HepG2 (cell line): Measurements from ENCODE around the gene UBE2D4. TPM values are rescaled to one million over a fixed set of nuclear protein-coding genes. Genes with fewer than 3 reads are reported as not detected.
A peak's percentile ranks its signal among the peaks of the same experiment; 100 is the strongest.

Experiments
- FOSL1 ChIP-seq: sonication (generic); formaldehyde crosslinking; IDR thresholded peaks from 2 replicates; pipeline ENCODE4 v1.9.0; 2021; ENCODE audit warnings: missing genetic modification reagents, borderline replicate concordance
- GLI4 ChIP-seq: sonication (generic); formaldehyde crosslinking; IDR thresholded peaks from 2 replicates; pipeline ENCODE4 v1.5.1; 2020; ENCODE audit warnings: missing genetic modification reagents, mild to moderate bottlenecking, moderate library complexity, borderline replicate concordance
- GPBP1L1 ChIP-seq: sonication (generic); formaldehyde crosslinking; IDR thresholded peaks from 2 replicates; pipeline ENCODE4 v1.5.0; 2020; ENCODE audit warnings: mild to moderate bottlenecking, missing genetic modification reagents
- MIER2 ChIP-seq: IDR thresholded peaks from 2 replicates; pipeline ENCODE4 v1.6.1; 2016; ENCODE audit warnings: missing biosample characterization, missing genetic modification reagents
- MTF1 ChIP-seq: sonication (generic); formaldehyde crosslinking; IDR thresholded peaks from 2 replicates; pipeline ENCODE4 v1.5.0; 2020; ENCODE audit warnings: missing genetic modification reagents
- RAD21 ChIP-seq: fragments of 450-650 bp; formaldehyde crosslinking; IDR thresholded peaks from 2 replicates; pipeline ENCODE4 v1.5.0; 2020; ENCODE audit warnings: mild to moderate bottlenecking
- SATB2 ChIP-seq: sonication (generic); formaldehyde crosslinking; IDR thresholded peaks from 2 replicates; pipeline ENCODE4 v1.5.0; 2020; ENCODE audit warnings: missing genetic modification reagents
- ZEB1 ChIP-seq: IDR thresholded peaks from 2 replicates; pipeline ENCODE4 v1.6.1; 2012; ENCODE audit warnings: mild to moderate bottlenecking, low read depth, inconsistent platforms; ENCODE audit not compliant: insufficient replicate concordance
- ZNF274 ChIP-seq: sonication (generic); formaldehyde crosslinking; IDR thresholded peaks from 2 replicates; pipeline ENCODE4 v1.5.1; 2020; ENCODE audit warnings: mild to moderate bottlenecking, missing genetic modification reagents
- ZNF614 ChIP-seq: IDR thresholded peaks from 2 replicates; pipeline ENCODE4 v1.6.1; 2018; ENCODE audit warnings: missing biosample characterization, missing genetic modification reagents, inconsistent platforms, borderline replicate concordance
- ZNF782 ChIP-seq: sonication (generic); formaldehyde crosslinking; IDR thresholded peaks from 2 replicates; pipeline ENCODE4 v1.4.0; 2020; ENCODE audit warnings: missing genetic modification reagents, mild to moderate bottlenecking, borderline replicate concordance
- ZNF784 ChIP-seq: sonication (generic); formaldehyde crosslinking; IDR thresholded peaks from 2 replicates; pipeline ENCODE4 v1.5.1; 2020; ENCODE audit warnings: missing genetic modification reagents, mild to moderate bottlenecking, borderline replicate concordance
- ZNF800 ChIP-seq: sonication (generic); formaldehyde crosslinking; IDR thresholded peaks from 2 replicates; pipeline ENCODE4 v1.4.0; 2020; ENCODE audit warnings: missing genetic modification reagents
- ZNF878 ChIP-seq: sonication (generic); formaldehyde crosslinking; IDR thresholded peaks from 2 replicates; pipeline ENCODE4 v1.8.1; 2023; ENCODE audit warnings: mild to moderate bottlenecking, missing genetic modification reagents, moderate library complexity
- ZSCAN20 ChIP-seq: sonication (generic); formaldehyde crosslinking; IDR thresholded peaks from 2 replicates; pipeline ENCODE4 v1.4.0; 2020; ENCODE audit warnings: missing genetic modification reagents, mild to moderate bottlenecking, borderline replicate concordance
- polyA plus RNA-seq, 8 experiments: library from polyadenylated mRNA; depleted of rRNA in 3 of 8; stranded (reverse) in 7 of 8; unstranded in 1 of 8; fragments of >200 nt; fragmentation: Illumina TruSeq in 4 of 8; extraction: Trizol in 4 of 8; gene quantifications; 2 replicates each; pipeline versions ENCODE4 v1.2.1 to v1.2.3, GENCODE V29; 2011 to 2016; ENCODE audit warnings: low read depth in 4 of 8, missing spikeins in 1 of 8, mixed read lengths in 1 of 8; ENCODE audit not compliant: insufficient read depth in 1 of 8
- total RNA-seq, 5 experiments: library from RNA; depleted of rRNA; stranded (reverse); fragments of >200 nt; fragmentation: Illumina TruSeq; extraction: Trizol; gene quantifications; 2 replicates each; pipeline ENCODE4 v1.2.3, GENCODE V29; 2016; ENCODE audit warnings: low read depth in 1 of 5
- TF ChIP-seq, protein P1 (sequence below): sonication (generic); formaldehyde crosslinking; IDR thresholded peaks from 2 replicates; pipeline ENCODE4 v1.4.0; 2020; ENCODE audit warnings: missing genetic modification reagents, borderline replicate concordance
- TF ChIP-seq, protein P2 (sequence below): fragments of 450-650 bp; IDR thresholded peaks from 2 replicates; pipeline ENCODE4 v1.6.1; 2016
- TF ChIP-seq, protein P3 (sequence below): sonication (generic); formaldehyde crosslinking; IDR thresholded peaks from 2 replicates; pipeline ENCODE4 v1.4.0; 2020; ENCODE audit warnings: missing genetic modification reagents, mild to moderate bottlenecking, borderline replicate concordance
- TF ChIP-seq, protein P4 (sequence below): sonication (generic); formaldehyde crosslinking; IDR thresholded peaks from 2 replicates; pipeline ENCODE4 v1.4.0; 2020; ENCODE audit warnings: mild to moderate bottlenecking, missing genetic modification reagents

Gene UBE2D4
- total and polyA plus RNA-seq, 2 of the 13 experiments (the other 11 are each of a cell fraction or from before 2014, with no cell fraction given) = 9.9 to 16.0 TPM

DNA sequence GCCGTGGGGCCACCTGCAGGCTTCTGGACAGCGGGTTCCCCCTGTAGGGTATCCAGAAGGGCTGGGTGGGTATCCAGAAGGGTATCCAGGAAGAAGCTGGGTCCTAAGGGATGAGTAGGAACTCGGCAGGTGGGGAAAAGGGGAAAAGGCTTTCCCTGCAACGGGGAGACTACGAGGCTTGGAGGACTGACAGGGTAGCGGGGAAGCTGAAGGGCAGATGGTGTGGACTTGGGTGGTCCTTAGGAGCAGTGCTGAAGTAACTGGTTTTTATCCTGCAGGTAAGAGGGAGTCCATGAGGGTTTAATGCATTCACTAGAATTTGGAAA lies 525 bp downstream of the UBE2D4 start (continued):
- TF ChIP-seq, protein P1, sequence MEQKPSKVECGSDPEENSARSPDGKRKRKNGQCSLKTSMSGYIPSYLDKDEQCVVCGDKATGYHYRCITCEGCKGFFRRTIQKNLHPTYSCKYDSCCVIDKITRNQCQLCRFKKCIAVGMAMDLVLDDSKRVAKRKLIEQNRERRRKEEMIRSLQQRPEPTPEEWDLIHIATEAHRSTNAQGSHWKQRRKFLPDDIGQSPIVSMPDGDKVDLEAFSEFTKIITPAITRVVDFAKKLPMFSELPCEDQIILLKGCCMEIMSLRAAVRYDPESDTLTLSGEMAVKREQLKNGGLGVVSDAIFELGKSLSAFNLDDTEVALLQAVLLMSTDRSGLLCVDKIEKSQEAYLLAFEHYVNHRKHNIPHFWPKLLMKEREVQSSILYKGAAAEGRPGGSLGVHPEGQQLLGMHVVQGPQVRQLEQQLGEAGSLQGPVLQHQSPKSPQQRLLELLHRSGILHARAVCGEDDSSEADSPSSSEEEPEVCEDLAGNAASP = no peak
- TF ChIP-seq ZNF878 (CRISPR knock-in tag) (no peak), GPBP1L1 (CRISPR knock-in tag) (no peak), ZSCAN20 (CRISPR knock-in tag) (peak; percentile 33; the same call in 1 of the 2 replicates), RAD21 (CRISPR knock-in tag) (no peak), ZNF614 (CRISPR knock-in tag) (no peak), ZNF784 (CRISPR knock-in tag) (no peak), MTF1 (CRISPR knock-in tag) (0 out of 2 replicates have a peak, but pooled peaks have one; percentile 2), FOSL1 (CRISPR knock-in tag) (no peak), ZEB1 (no peak), MIER2 (CRISPR knock-in tag) (no peak), SATB2 (no peak), GLI4 (CRISPR knock-in tag) (no peak), ZNF782 (CRISPR knock-in tag) (no peak), ZNF800 (CRISPR knock-in tag) (no peak), ZNF274 (CRISPR knock-in tag) (no peak)
- TF ChIP-seq, protein P2, sequence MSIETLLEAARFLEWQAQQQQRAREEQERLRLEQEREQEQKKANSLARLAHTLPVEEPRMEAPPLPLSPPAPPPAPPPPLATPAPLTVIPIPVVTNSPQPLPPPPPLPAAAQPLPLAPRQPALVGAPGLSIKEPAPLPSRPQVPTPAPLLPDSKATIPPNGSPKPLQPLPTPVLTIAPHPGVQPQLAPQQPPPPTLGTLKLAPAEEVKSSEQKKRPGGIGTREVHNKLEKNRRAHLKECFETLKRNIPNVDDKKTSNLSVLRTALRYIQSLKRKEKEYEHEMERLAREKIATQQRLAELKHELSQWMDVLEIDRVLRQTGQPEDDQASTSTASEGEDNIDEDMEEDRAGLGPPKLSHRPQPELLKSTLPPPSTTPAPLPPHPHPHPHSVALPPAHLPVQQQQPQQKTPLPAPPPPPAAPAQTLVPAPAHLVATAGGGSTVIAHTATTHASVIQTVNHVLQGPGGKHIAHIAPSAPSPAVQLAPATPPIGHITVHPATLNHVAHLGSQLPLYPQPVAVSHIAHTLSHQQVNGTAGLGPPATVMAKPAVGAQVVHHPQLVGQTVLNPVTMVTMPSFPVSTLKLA = no peak
- TF ChIP-seq, protein P3, sequence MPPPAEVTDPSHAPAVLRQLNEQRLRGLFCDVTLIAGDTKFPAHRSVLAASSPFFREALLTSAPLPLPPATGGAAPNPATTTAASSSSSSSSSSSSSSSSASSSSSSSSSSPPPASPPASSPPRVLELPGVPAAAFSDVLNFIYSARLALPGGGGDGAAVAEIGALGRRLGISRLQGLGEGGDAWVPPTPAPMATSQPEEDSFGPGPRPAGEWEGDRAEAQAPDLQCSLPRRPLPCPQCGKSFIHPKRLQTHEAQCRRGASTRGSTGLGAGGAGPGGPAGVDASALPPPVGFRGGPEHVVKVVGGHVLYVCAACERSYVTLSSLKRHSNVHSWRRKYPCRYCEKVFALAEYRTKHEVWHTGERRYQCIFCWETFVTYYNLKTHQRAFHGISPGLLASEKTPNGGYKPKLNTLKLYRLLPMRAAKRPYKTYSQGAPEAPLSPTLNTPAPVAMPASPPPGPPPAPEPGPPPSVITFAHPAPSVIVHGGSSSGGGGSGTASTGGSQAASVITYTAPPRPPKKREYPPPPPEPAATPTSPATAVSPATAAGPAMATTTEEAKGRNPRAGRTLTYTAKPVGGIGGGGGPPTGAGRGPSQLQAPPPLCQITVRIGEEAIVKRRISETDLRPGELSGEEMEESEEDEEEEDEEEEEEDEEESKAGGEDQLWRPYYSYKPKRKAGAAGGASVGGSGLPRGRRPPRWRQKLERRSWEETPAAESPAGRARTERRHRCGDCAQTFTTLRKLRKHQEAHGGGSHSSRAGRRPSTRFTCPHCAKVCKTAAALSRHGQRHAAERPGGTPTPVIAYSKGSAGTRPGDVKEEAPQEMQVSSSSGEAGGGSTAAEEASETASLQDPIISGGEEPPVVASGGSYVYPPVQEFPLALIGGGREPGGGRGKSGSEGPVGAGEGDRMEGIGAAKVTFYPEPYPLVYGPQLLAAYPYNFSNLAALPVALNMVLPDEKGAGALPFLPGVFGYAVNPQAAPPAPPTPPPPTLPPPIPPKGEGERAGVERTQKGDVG (CRISPR knock-in tag) = no peak
- TF ChIP-seq, protein P4, sequence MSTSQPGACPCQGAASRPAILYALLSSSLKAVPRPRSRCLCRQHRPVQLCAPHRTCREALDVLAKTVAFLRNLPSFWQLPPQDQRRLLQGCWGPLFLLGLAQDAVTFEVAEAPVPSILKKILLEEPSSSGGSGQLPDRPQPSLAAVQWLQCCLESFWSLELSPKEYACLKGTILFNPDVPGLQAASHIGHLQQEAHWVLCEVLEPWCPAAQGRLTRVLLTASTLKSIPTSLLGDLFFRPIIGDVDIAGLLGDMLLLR (CRISPR knock-in tag) = no peak
